ENCODE measurements around the gene RFTN1. TPM values are rescaled to one million over a fixed set of nuclear protein-coding genes. Genes with fewer than 3 reads are reported as not detected.
A peak's percentile ranks its signal among the peaks of the same experiment; 100 is the strongest.

The RFTN1 gene
- total and polyA plus RNA-seq, 7 donors = 10.9 to 26.4 (median 22.2) TPM

DNA sequence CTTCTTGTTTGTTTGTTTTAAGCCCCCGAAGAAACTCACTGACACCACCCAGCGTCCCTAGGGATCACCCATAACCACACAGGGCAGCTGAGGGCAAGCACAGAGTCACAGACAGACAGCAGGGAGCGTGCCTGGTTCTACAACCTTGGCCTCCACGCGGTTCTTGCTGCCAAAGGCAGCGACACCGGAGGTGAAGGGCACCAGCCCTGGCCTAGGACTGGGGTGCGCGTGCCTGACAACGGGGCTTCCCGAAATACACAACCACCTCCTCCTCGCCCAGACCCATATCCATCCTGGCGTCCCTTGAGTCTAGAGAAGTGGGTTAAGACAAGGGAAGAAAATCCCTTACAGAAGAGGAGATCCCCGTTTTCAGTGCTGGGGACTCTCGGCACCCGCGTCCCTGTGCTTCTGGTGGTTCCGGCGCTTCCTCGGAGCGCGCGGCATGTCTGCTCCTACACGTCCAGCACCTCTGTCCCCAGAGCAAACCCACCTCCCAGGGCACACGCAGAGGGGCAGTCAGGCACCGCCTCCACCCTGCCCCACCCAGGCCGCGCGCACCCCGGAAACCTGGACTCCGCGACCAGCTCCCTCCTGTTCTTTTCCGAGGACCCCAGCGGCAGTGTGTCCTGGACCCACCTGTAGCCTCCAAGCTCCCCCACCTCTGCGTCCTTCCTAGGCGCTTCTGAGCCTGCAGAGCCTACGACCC, 911 bp downstream of the RFTN1 start:
- H3K27ac ChIP-seq = peak overlapping the region; percentile 63 to 91 (median 68)
- H3K4me3 ChIP-seq = peak overlapping the region; percentile 39 to 73 (median 54)
- H3K36me3 ChIP-seq = no peaks in the 10 kb centered on the region
- peaks cover 0 to 33% (median 0%) of the 10 kb centered on the region in 3 donors for H3K27me3 ChIP-seq
- H3K9me3 ChIP-seq = no peaks in the 10 kb centered on the region
- peaks cover 0 to 21% (median 13%) of the 10 kb centered on the region in 4 donors for H3K4me1 ChIP-seq
- DNase-seq = peak; percentile 69
- TF ChIP-seq EP300 (IDR thresholded peaks at IDR 0.05) = no peak
- no peak for TF ChIP-seq POLR2AphosphoS5 (IDR thresholded peaks at IDR 0.05)
- no peak for TF ChIP-seq POLR2A (IDR thresholded peaks at IDR 0.05)
- TF ChIP-seq CTCF (IDR thresholded peaks at IDR 0.05) = no peak
- intact Hi-C loops (cut with DNase I) = loop anchor here (10.0 kb wide), 1 partner anchor 218 kb away; no protein-coding TSS in a partner anchor
- WGBS, 2 donors = 3 to 9% methylated on average over 37 of the region's 37 CpGs

DNA sequence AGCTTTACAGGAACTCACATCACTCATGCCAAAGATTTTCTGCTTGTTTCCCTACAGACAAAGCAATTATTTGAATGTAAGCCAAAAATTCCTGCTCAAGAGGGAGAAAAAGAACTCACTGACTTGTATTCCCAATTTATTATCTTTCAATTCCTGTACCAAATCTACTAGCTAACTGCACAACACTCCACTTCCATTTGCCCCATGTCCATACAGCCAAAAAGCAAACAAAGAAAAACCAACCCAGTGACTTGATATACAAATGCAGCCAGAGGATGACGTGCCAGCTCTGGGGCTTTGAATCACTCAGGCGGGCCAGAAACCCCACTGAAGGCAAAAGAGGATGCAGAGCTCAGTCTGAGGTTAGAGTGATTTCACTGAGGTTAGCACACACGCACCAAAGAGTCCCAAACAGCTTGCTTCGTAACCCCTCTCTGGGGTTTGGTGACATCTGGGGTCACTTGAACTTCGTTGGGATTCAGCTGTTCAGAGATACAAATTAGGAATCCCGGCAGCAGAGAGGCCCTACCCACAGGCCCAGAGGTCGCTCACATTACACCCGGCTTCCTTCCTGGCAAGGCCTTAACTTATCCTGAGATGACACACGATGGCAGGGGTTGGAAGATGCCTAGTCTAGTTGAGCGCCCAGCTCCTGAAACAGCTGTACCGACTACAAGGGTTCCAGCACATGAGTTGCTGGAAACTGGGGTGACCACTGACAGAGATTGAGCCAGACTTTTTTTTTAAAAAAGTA, 1.6 kb downstream of the RFTN1 start:
- Histone ChIP-seq H3K4me1 (peaks cover 0 to 21% (median 13%) of the 10 kb centered on the region in 4 donors), H3K36me3 (no peaks in the 10 kb centered on the region), H3K4me3 (peak overlapping the region in 3 of 4 donors; percentile 39 to 73 (median 62)), H3K27ac (peak overlapping the region; percentile 63 to 91 (median 68)), H3K27me3 (peaks cover 0 to 33% (median 0%) of the 10 kb centered on the region in 3 donors), H3K9me3 (no peaks in the 10 kb centered on the region)
- peak; percentile 73 for DNase-seq
- intact Hi-C loops (cut with DNase I) = loop anchor here (10.0 kb wide), 1 partner anchor 217 kb away; no protein-coding TSS in a partner anchor
- peak in 3 of 4 donors; percentile 6 to 11 (median 7) for TF ChIP-seq POLR2AphosphoS5 (IDR thresholded peaks at IDR 0.05)
- no peak for TF ChIP-seq POLR2A (IDR thresholded peaks at IDR 0.05)
- TF ChIP-seq EP300 (IDR thresholded peaks at IDR 0.05) = peak in 1 of 4 donors; percentile 9
- 27 to 59% methylated on average over 11 of the region's 11 CpGs for WGBS, 2 donors

DNA sequence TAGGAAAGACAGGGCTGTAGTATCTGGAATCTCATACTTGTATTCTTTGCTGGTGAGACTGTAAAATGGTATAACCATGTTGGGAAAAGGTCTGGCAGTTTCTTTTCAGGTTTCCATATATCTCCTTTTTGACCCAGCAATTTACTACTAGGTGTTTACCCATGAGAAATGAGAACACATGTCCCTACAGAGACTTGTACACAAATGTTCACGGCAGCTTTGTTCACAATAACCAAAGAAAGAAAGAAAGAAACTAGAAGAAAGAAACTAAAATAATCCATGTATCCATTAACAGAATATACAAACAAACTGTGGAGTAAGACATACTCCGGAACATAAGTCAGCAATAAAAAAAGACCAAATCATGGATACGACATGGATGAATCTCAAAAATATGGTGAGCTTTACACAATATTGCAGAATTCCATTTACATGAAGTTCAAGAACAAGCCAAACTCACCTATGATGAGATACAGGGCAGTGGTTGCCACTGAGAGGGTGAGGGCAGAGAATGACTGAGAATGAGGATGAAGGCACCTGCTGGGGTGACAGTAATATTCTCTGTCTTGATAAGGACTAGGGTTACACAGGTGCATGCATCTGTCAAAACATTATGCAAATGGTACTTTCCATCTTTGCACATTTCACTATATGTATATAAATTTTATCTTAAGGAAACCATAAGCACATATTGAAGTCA, 2.7 kb downstream of the RFTN1 start:
- no peaks in the 10 kb centered on the region for H3K36me3 ChIP-seq
- H3K27ac ChIP-seq = peak overlapping the region in 2 of 4 donors; percentile 28 to 91
- peaks cover 0 to 26% (median 0%) of the 10 kb centered on the region in 3 donors for H3K27me3 ChIP-seq
- TF ChIP-seq EP300 (IDR thresholded peaks at IDR 0.05) (no peak), POLR2A (IDR thresholded peaks at IDR 0.05) (no peak), CTCF (IDR thresholded peaks at IDR 0.05) (no peak), POLR2AphosphoS5 (IDR thresholded peaks at IDR 0.05) (no peak)
- DNase-seq = no peak
- no peaks in the 10 kb centered on the region for H3K9me3 ChIP-seq
- peaks cover 0 to 21% (median 13%) of the 10 kb centered on the region in 4 donors for H3K4me1 ChIP-seq
- 80 to 84% methylated on average over 3 of the region's 3 CpGs for WGBS, 2 donors
- intact Hi-C loops (cut with DNase I) = loop anchor here (10.0 kb wide), 1 partner anchor 216 kb away; no protein-coding TSS in a partner anchor
- no peak overlapping the region for H3K4me3 ChIP-seq

DNA sequence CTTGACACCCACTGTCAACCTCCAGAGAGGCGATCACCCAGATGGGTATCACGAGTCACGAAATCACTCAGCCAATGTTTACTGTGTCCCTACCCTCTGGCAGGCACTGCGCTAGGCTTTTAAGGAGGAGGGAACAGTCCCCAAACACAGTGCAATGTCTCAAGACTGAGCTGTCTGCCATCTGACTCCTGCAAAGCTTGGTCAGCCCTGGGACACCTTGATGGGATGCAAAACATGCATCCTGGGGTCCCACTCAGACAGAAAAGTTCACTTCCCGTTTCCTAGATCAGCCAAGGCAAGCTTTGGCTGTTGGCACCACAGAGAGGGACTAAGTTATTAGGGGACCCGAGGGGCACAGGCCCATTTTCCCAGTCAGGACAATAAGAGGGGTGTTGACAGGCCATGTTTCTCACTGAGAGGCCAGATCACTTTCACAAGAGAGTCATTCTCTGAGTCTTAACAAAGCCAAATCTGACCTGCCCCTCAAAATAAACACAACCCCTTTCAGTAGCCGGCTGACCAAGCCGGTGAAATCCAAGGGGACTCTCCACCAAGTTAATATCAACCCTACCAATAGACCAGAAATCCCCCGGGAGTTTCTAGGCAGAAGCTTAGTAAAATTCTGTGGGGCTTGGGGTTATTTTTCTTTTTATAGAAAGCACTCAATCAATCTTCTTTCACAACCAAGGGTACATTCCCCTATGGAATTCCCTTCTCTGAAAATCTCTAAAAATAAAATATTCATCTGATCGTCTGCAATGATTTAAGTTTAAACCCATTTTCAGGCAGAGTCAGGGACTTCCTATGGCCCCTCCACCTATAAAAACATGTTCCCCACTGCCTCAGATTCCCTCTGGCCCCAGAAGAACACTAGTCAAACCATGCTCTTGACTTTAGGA, 3.5 kb downstream of the RFTN1 start:
- intact Hi-C loops (cut with DNase I) = loop anchor here (10.0 kb wide), 1 partner anchor 215 kb away; no protein-coding TSS in a partner anchor
- 62 to 74% methylated on average over 10 of the region's 10 CpGs for WGBS, 2 donors

More for the DNA sequence above, 3.5 kb downstream of the RFTN1 start:
- Histone ChIP-seq H3K36me3 (no peaks in the 10 kb centered on the region), H3K9me3 (no peaks in the 10 kb centered on the region), H3K27me3 (peaks cover 0 to 25% (median 0%) of the 10 kb centered on the region in 3 donors), H3K4me3 (no peak overlapping the region), H3K27ac (peak overlapping the region in 1 of 4 donors; percentile 91), H3K4me1 (peaks cover 0 to 21% (median 13%) of the 10 kb centered on the region in 4 donors)
- TF ChIP-seq POLR2AphosphoS5 (IDR thresholded peaks at IDR 0.05) (no peak), EP300 (IDR thresholded peaks at IDR 0.05) (no peak), CTCF (IDR thresholded peaks at IDR 0.05) (no peak), POLR2A (IDR thresholded peaks at IDR 0.05) (no peak)
- DNase-seq = no peak

Measured in sigmoid colon (tissue), 7 donors.